Fibroblast of mammary gland (primary cell): Measurements from ENCODE around the gene GRAMD1B.

Experiments used
- DNase-seq: peaks from one replicate; pipeline ENCODE4 v3.0.0-alpha.2; 2010; ENCODE audit warnings: low read depth
- H3K4me3 ChIP-seq: 2 replicates; pipeline ENCODE4 v1.5.1; 2011; ENCODE audit warnings: low read depth, mild to moderate bottlenecking, low read length, moderate library complexity; ENCODE audit not compliant: control insufficient read depth
- CTCF ChIP-seq: conservative IDR thresholded peaks from 2 replicates; pipeline ENCODE4 v1.5.1; 2011; ENCODE audit warnings: low read depth, low read length, inconsistent platforms; ENCODE audit not compliant: control insufficient read depth, insufficient read depth

Gene GRAMD1B

DNA sequence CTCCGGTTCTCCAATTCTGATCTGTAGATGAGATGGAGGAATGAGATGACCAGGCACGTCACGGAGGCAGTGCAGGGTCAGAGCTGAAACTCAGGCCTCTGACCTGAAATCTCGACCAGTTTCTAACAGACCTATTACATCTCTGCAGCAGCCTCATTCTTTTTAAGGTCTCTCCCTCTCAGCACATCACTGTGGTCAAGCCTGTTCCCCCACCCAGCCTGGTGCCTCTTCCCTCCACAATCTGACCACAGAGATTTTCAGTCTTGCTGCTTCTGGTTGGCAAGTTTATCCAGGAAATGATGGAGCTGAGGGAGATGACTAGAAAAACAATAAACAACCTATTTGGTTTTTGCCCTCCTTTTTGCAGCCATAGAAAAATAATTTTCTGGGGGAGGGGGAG lies 9.5 kb downstream of the GRAMD1B start:
- no peak for DNase-seq
- no peak for TF ChIP-seq CTCF
- no peak overlapping the region for H3K4me3 ChIP-seq

DNA sequence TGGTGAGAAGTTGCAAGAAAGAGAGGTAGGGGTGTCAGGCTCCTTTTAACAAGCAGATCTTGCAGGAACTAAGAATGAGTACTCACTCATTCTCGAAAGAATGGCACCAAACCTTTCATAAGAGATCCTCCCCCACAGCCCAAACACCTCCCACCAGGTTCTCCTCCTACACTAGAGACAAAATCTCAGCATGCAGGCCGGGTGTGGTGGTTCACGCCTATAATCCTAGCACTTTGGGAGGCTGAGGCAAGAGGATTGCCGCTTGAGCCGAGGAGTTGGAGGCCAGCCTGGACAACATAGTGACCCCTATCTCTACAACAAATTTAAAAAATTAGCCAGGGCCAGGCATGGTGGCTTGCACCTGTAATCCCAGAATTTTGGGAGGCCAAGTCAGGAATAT lies 11.1 kb downstream of the GRAMD1B start:
- DNase-seq: no peak
- no peak for TF ChIP-seq CTCF
- H3K4me3 ChIP-seq: no peak overlapping the region

GRCh38 chr11:123443851-123444623 lies 14.0 kb downstream of the GRAMD1B start:
- no peak for DNase-seq
- H3K4me3 ChIP-seq: no peak overlapping the region
- TF ChIP-seq CTCF: no peak

DNA sequence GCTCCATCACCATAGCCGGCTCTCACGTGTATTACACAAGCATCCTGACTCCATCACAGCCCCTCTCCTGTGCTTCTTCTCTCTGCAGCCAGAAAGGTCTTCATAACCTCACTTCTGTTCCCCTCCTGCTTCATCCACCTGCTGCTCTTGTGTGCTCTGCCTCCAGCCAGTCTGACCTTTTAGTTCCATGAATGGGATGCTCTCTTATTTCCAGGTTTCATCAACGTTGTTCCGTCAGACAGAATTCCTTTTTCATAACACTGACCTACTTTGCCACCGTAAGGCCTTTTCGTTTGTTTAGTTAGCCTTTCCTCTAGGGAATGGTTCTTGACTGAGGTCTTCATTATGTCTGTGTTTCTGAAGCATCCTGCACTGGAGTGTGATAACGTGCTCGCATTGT lies 18.8 kb downstream of the GRAMD1B start:
- H3K4me3 ChIP-seq: no peak overlapping the region
- no peak for TF ChIP-seq CTCF
- no peak for DNase-seq

DNA sequence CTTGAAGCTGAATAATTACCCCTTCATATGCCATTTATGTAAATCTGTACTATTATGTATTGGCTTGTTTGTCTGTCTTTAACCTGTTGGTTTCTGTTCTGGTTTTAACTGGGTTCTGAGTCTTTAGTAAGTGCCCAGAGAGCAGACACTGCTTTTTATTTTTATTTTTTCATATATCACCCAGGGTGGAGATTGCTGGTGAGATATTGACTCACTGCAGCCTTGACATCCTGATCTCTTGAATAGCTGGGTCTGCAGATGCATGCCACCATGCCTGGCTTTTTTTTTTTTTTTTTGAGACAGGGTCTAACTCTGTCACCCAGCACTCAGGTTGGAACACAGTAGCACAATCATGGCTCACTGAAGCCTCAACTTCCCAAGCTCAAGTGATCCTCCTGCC lies 19.4 kb downstream of the GRAMD1B start:
- no peak for TF ChIP-seq CTCF
- H3K4me3 ChIP-seq: no peak overlapping the region
- DNase-seq: no peak

DNA sequence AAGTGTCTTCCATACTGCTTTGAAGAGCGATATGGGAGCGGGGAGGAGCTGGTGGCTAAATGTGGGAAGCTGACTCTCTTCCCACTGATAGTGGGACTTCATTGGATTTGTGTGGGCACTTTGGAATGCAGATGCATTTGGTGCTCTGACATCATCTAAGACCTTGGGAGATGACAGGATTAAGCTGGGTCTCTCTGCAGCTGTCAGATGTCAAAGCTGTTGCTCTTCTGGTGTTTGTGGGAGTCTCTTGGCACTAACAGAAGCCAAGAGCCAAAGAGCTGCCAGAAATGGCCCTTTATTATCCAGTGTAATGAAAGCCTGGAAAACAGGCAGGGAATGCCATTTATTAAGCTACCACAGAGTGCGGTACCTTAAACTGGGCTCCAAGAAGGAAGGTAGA lies 20.6 kb downstream of the GRAMD1B start:
- no peak for TF ChIP-seq CTCF
- peak; percentile 20 for DNase-seq

More for the DNA sequence above, 20.6 kb downstream of the GRAMD1B start:
- no peak overlapping the region for H3K4me3 ChIP-seq
